Thyroid gland (tissue), 4 donors: ENCODE measurements around the gene TIAL1. TPM values are rescaled to one million over a fixed set of nuclear protein-coding genes. Genes with fewer than 3 reads are reported as not detected.

Experiments
- DNase-seq, 2 donors: peaks; one replicate each; pipeline ENCODE4 v3.0.0-alpha.2; 2019
- H3K27ac ChIP-seq, 3 donors: fragments of 200-600 bp; sonication (generic); 1 replicate in 2 of 3; 2 replicates in 1 of 3; pipeline ENCODE4 v1.5.1; 2016 to 2019; ENCODE audit warnings: mild to moderate bottlenecking in 1 of 3, moderate library complexity in 1 of 3
- H3K27me3 ChIP-seq: fragments of 200-600 bp; sonication (generic); one replicate; pipeline ENCODE4 v1.5.1; 2019
- H3K36me3 ChIP-seq, 2 donors: fragments of 200-600 bp; sonication (generic); one replicate each; pipeline ENCODE4 v1.5.1; 2016 to 2019
- H3K4me1 ChIP-seq, 2 donors: fragments of 200-600 bp; sonication (generic); one replicate each; pipeline ENCODE4 v1.5.1; 2017 to 2019
- H3K4me3 ChIP-seq, 3 donors: fragments of 200-600 bp; sonication (generic); replicated peaks in 1 of 3; 1 replicate in 2 of 3; 2 replicates in 1 of 3; pipeline ENCODE4 v1.5.1; 2016; ENCODE audit warnings: mild to moderate bottlenecking in 1 of 3
- H3K9me3 ChIP-seq: fragments of 200-600 bp; sonication (generic); one replicate; pipeline ENCODE4 v1.5.1; 2017
- CTCF ChIP-seq, 6 experiments: fragments of 200-600 bp in 3 of 6; fragments of 450-650 bp in 3 of 6; sonication (generic) in 3 of 6; IDR thresholded peaks; one replicate each; pipeline ENCODE4 v1.5.1; 2016 to 2019; ENCODE audit warnings: antibody characterized with exemption in 6 of 6, mild to moderate bottlenecking in 2 of 6, inconsistent platforms in 1 of 6, moderate library complexity in 1 of 6
- POLR2A ChIP-seq, 2 donors: fragments of 450-650 bp; IDR thresholded peaks; one replicate each; pipeline ENCODE4 v1.6.1; 2017; ENCODE audit warnings: antibody characterized with exemption in 2 of 2, mild to moderate bottlenecking in 2 of 2, moderate library complexity in 1 of 2
- WGBS, 2 donors: methylation state at CpG; one replicate each; pipeline ENCODE4 v1.1.5; 2017; 5-methylcytosine and 5-hydroxymethylcytosine counted together
- intact Hi-C: fragments of 100-400 bp; cut with DNase I; formaldehyde crosslinking; loops from one replicate; pipeline ENCODE4 v1.15.1; 2023
- total RNA-seq, 4 donors: library from RNA; depleted of rRNA; stranded (reverse); fragments of >200 nt; gene quantifications; one replicate each; pipeline ENCODE4 v1.2.3, GENCODE V29; 2016

The TIAL1 gene
- total RNA-seq: 100 to 1,000 TPM in 1 of 4 donors, 10 to 100 TPM in 3; 89.3 to 119 (median 95.5) TPM

- TF ChIP-seq CTCF (IDR thresholded peaks at IDR 0.05) (peak in 1 of 6 experiments; percentile 6), POLR2A (IDR thresholded peaks at IDR 0.05) (peak in 1 of 2 donors; percentile 88)
- H3K36me3 ChIP-seq: no peaks in the 10 kb centered on the region
- H3K4me3 ChIP-seq: peak within 1 kb of the TSS; percentile 47 to 79 (median 70)
- intact Hi-C loops: loop anchor here (5.0 to 10.0 kb wide), 2 partner anchors 51 to 52 kb away; partner anchors contain the start of gene RGS10
- H3K27me3 ChIP-seq: no peaks in the 10 kb centered on the region
- DNase-seq: peak; percentile 99
- H3K4me1 ChIP-seq: peaks cover 35 to 39% of the 10 kb centered on the region in 2 donors
- 0% methylated on average over 47 to 53 of the region's 66 CpGs for WGBS, 2 donors
- H3K9me3 ChIP-seq: no peaks in the 10 kb centered on the region
- H3K27ac ChIP-seq: peak within 1 kb of the TSS; percentile 93 to 99 (median 99)
Measured at GRCh38 chr10:119596537-119597404, at the start of gene TIAL1. TSS of gene TIAL1 (minus strand) at chr10:119596964. CDS start at chr10:119596465, 499 bp downstream.

GRCh38 chr10:119644994-119645393 is 48.2 kb upstream of the TIAL1 start:
- TF ChIP-seq CTCF (IDR thresholded peaks at IDR 0.05) (no peak), POLR2A (IDR thresholded peaks at IDR 0.05) (no peak)
- 89 to 94% methylated on average over 3 of the region's 3 CpGs for WGBS, 2 donors
- Histone ChIP-seq H3K36me3 (no peaks in the 10 kb centered on the region), H3K4me3 (no peak overlapping the region), H3K27me3 (no peaks in the 10 kb centered on the region), H3K27ac (no peak overlapping the region), H3K9me3 (no peaks in the 10 kb centered on the region), H3K4me1 (no peaks in the 10 kb centered on the region)
- no peak for DNase-seq
- intact Hi-C loops: loop anchor here (5.0 kb wide), 1 partner anchor 48 kb away; the partner anchor contains the start of gene TIAL1

GRCh38 chr10:119644205-119644814 is 47.5 kb upstream of the TIAL1 start:
- WGBS, 2 donors: 73 to 77% methylated on average over 13 to 15 of the region's 15 CpGs

GRCh38 chr10:119643306-119644204 is 46.8 kb upstream of the TIAL1 start:
- DNase-seq: no peak
- Histone ChIP-seq H3K27ac (no peak overlapping the region), H3K4me3 (no peak overlapping the region), H3K36me3 (no peaks in the 10 kb centered on the region), H3K9me3 (no peaks in the 10 kb centered on the region), H3K27me3 (no peaks in the 10 kb centered on the region), H3K4me1 (no peaks in the 10 kb centered on the region)
- TF ChIP-seq POLR2A (IDR thresholded peaks at IDR 0.05) (no peak), CTCF (IDR thresholded peaks at IDR 0.05) (no peak)
- intact Hi-C loops: no loop called here
- WGBS, 2 donors: 80 to 81% methylated on average over 15 of the region's 15 CpGs

More at GRCh38 chr10:119644205-119644814, 47.5 kb upstream of the TIAL1 start:
- Histone ChIP-seq H3K4me3 (no peak overlapping the region), H3K4me1 (no peaks in the 10 kb centered on the region), H3K27me3 (no peaks in the 10 kb centered on the region), H3K9me3 (no peaks in the 10 kb centered on the region), H3K36me3 (no peaks in the 10 kb centered on the region), H3K27ac (no peak overlapping the region)
- no peak for TF ChIP-seq CTCF (IDR thresholded peaks at IDR 0.05)
- TF ChIP-seq POLR2A (IDR thresholded peaks at IDR 0.05): no peak
- intact Hi-C loops: no loop called here
- no peak for DNase-seq
